Body of pancreas (tissue), 4 donors: ENCODE measurements around the gene HSPE1. TPM values are rescaled to one million over a fixed set of nuclear protein-coding genes. Genes with fewer than 3 reads are reported as not detected.
"Not testable (repeated sequence)": the region's sequence is repeated elsewhere in the genome, so short reads cannot be mapped to it uniquely, and the experiment has no call there.

Source experiments
- ATAC-seq: fragments of 150-250 bp; one replicate; pipeline ENCODE4 v1.9.1; 2016
- DNase-seq, 4 donors: peaks; one replicate each; pipeline ENCODE4 v3.0.0-alpha.2; 2019
- H3K27ac ChIP-seq, 4 donors: fragments of 200-600 bp; sonication (generic); 1 replicate in 3 of 4; 2 replicates in 1 of 4; pipeline versions ENCODE4 v1.5.1 to v1.6.1; 2016 to 2019; ENCODE audit warnings: mild to moderate bottlenecking in 1 of 4, mixed read lengths in 1 of 4, moderate library complexity in 1 of 4
- H3K27me3 ChIP-seq, 2 donors: fragments of 200-600 bp; sonication (generic); one replicate each; pipeline ENCODE4 v1.6.0; 2016; ENCODE audit warnings: mild to moderate bottlenecking in 1 of 2
- H3K36me3 ChIP-seq, 2 donors: fragments of 200-600 bp; sonication (generic); replicated peaks in 1 of 2; 2 replicates each; pipeline ENCODE4 v1.5.1; 2016; ENCODE audit warnings: low read depth in 2 of 2; ENCODE audit not compliant: insufficient read depth in 1 of 2
- H3K4me1 ChIP-seq: fragments of 200-600 bp; sonication (generic); one replicate; pipeline ENCODE4 v1.6.0; 2016
- H3K4me3 ChIP-seq, 2 donors: fragments of 200-600 bp; sonication (generic); 1 replicate in 1 of 2; 2 replicates in 1 of 2; pipeline ENCODE4 v1.5.1; 2016 to 2019
- H3K9me3 ChIP-seq, 3 donors: fragments of 200-600 bp; sonication (generic); 1 replicate in 2 of 3; 2 replicates in 1 of 3; pipeline ENCODE4 v1.5.1; 2016
- POLR2A ChIP-seq, 3 donors: fragments of 450-650 bp; IDR thresholded peaks; one replicate each; pipeline ENCODE4 v1.6.1; 2016; ENCODE audit warnings: antibody characterized with exemption in 3 of 3, mild to moderate bottlenecking in 2 of 3
- WGBS, 2 donors: methylation state at CpG; one replicate each; pipeline ENCODE4 v1.1.5; 2017; 5-methylcytosine and 5-hydroxymethylcytosine counted together
- intact Hi-C: fragments of 100-400 bp; cut with DNase I; formaldehyde crosslinking; loops from one replicate; pipeline ENCODE4 v1.15.1; 2023
- total RNA-seq, 2 donors: library from RNA; depleted of rRNA; stranded (reverse); fragments of >200 nt; gene quantifications; one replicate each; pipeline ENCODE4 v1.1.0, GENCODE V29; 2016
- TF ChIP-seq, protein P1 (sequence below), 7 experiments: fragments of 450-650 bp in 4 of 7; fragments of 200-600 bp in 3 of 7; sonication (generic) in 3 of 7; IDR thresholded peaks; one replicate each; pipeline ENCODE4 v1.5.1; 2016 to 2019; ENCODE audit warnings: antibody characterized with exemption in 7 of 7

Gene HSPE1
- total RNA-seq, 2 donors from 2014 or later: 40.2 to 99.5 TPM

DNA sequence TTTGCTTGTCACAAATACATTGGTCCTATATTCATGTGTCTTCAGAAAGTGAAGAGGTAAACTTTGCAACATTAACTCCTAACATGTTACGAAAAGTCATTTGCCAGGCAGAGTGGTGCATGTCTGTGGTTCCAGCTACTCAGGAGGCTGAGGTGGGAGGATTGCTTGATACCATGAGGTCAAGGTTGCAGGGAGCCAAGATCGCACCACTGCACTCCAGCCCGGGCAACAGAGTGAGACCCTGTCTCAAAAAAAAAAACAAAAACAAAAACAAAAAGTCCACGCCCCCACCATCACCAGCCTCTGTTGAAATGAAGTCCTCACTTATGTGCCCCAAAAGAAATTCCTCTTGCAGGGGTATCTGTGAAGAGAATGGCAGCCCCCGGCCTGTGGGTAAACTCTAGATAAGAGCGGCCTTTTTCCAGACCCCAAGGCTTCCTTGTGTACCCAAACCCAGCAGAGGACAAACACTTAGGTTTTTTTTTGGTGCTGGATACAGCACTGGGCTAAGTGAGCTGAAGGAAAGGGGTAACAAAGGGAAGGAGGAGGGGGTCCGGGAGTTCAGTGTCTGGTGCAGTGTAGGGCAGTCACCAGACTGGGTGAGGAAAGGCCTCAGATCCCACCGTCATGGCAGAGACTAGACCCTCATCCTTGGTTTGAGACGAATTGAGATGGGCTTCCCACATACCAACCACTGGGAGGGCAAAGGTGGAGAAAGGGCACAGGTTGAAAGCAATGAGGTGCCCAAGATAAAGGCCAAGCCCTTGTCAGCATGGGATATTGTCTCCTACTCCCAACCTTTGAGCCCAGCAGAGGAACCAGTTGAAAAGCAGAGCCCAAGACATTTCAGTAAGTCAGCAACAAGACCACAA lies 19.8 kb upstream of the HSPE1 start:
- peaks cover 3 to 18% of the 10 kb centered on the region in 2 donors for H3K36me3 ChIP-seq
- no peak for TF ChIP-seq POLR2A (IDR thresholded peaks at IDR 0.05)
- TF ChIP-seq, protein P1, sequence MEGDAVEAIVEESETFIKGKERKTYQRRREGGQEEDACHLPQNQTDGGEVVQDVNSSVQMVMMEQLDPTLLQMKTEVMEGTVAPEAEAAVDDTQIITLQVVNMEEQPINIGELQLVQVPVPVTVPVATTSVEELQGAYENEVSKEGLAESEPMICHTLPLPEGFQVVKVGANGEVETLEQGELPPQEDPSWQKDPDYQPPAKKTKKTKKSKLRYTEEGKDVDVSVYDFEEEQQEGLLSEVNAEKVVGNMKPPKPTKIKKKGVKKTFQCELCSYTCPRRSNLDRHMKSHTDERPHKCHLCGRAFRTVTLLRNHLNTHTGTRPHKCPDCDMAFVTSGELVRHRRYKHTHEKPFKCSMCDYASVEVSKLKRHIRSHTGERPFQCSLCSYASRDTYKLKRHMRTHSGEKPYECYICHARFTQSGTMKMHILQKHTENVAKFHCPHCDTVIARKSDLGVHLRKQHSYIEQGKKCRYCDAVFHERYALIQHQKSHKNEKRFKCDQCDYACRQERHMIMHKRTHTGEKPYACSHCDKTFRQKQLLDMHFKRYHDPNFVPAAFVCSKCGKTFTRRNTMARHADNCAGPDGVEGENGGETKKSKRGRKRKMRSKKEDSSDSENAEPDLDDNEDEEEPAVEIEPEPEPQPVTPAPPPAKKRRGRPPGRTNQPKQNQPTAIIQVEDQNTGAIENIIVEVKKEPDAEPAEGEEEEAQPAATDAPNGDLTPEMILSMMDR (IDR thresholded peaks at IDR 0.05): no peak
- peaks cover 0 to 15% (median 0%) of the 10 kb centered on the region in 3 donors for H3K9me3 ChIP-seq
- no peak overlapping the region for H3K4me3 ChIP-seq
- intact Hi-C loops: no loop called here
- no peaks in the 10 kb centered on the region for H3K4me1 ChIP-seq
- 89 to 95% methylated on average over 9 of the region's 9 CpGs for WGBS, 2 donors
- no peak for ATAC-seq
- H3K27ac ChIP-seq: no peak overlapping the region
- no peaks in the 10 kb centered on the region for H3K27me3 ChIP-seq
- no peak for DNase-seq

DNA sequence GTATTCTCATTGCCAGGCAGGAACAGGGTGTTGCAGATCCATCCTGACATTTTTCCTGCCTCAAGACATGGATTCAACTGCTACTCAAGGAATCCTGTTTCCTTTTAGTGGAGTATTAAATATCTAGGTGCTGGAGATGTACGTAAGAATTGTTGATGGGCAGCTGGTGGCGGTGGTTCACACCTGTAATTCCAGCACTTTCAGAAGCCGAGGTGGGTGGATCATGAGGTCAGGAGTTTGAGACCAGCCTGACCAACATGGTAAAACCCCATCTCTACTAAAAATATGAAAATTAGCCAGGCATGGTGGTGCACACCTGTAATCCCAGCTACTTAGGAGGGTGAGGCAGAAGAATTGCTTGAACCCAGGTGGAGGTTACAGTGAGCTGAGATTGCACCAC lies 15.9 kb upstream of the HSPE1 start:
- ATAC-seq, H3K27me3 ChIP-seq, H3K27ac ChIP-seq, H3K4me1 ChIP-seq, DNase-seq, H3K4me3 ChIP-seq, intact Hi-C loops: not testable (repeated sequence)
- 93 to 100% methylated on average over 3 of the region's 3 CpGs for WGBS, 2 donors
- H3K36me3 ChIP-seq: peaks cover 20% of the 10 kb centered on the region in 2 donors
- peaks cover 0 to 15% (median 0%) of the 10 kb centered on the region in 3 donors for H3K9me3 ChIP-seq

DNA sequence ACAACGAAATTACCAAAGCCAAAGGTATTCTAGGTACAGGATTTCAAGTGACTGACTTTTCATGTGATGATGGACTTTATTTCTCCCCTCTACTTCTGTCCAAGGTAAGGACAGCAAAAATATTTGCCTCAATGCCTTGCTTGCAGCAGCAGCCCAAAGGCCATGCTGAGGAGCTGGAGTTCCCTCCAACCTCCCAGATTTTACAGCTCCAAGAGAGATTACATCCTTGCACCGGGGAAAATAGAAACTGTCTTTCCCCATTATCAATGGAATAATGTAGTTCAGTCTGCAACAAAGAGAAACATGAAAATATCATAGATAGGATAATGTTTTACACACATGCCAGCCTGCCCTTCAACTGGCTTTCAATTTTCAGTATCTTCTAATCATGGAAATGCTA lies 14.0 kb upstream of the HSPE1 start:
- intact Hi-C loops: no loop called here
- no peaks in the 10 kb centered on the region for H3K4me1 ChIP-seq
- no peak for DNase-seq
- WGBS, 2 donors: 93 to 94% methylated on average over 2 of the region's 2 CpGs
- no peaks in the 10 kb centered on the region for H3K27me3 ChIP-seq
- no peak overlapping the region for H3K27ac ChIP-seq
- H3K9me3 ChIP-seq: peaks cover 0 to 15% (median 0%) of the 10 kb centered on the region in 3 donors
- TF ChIP-seq, protein P1 (IDR thresholded peaks at IDR 0.05): no peak
- TF ChIP-seq POLR2A (IDR thresholded peaks at IDR 0.05): no peak
- no peak overlapping the region for H3K4me3 ChIP-seq
- no peak for ATAC-seq
- peaks cover 23% of the 10 kb centered on the region in 2 donors for H3K36me3 ChIP-seq

DNA sequence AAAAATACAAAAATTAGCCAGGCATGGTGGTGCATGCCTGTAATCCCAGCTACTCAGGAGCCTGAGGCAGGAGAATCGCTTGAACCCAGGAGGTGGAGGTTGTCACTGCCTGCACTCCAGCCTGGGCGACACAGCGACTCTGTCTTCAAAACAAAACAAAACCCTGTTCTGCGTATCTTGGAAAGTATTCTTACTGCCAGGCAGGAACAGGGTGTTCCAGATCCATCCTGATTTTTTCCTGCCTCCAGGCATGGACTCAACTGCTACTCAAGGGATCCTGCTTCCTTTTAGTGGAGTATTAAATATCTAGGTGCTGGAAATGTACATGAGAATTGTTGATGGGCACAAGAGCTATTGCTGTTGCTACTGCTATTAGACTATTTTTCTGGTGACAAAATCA lies 12.8 kb upstream of the HSPE1 start:
- H3K36me3 ChIP-seq: peaks cover 31 to 33% of the 10 kb centered on the region in 2 donors
- 87 to 88% methylated on average over 4 of the region's 4 CpGs for WGBS, 2 donors
- H3K4me1 ChIP-seq: no peaks in the 10 kb centered on the region
- no peak overlapping the region for H3K4me3 ChIP-seq
- H3K9me3 ChIP-seq: peaks cover 0 to 15% (median 0%) of the 10 kb centered on the region in 3 donors
- intact Hi-C loops: no loop called here
- no peak for ATAC-seq
- no peak overlapping the region for H3K27ac ChIP-seq
- TF ChIP-seq POLR2A (IDR thresholded peaks at IDR 0.05): no peak
- TF ChIP-seq, protein P1 (IDR thresholded peaks at IDR 0.05): no peak
- no peak for DNase-seq
- no peaks in the 10 kb centered on the region for H3K27me3 ChIP-seq

DNA sequence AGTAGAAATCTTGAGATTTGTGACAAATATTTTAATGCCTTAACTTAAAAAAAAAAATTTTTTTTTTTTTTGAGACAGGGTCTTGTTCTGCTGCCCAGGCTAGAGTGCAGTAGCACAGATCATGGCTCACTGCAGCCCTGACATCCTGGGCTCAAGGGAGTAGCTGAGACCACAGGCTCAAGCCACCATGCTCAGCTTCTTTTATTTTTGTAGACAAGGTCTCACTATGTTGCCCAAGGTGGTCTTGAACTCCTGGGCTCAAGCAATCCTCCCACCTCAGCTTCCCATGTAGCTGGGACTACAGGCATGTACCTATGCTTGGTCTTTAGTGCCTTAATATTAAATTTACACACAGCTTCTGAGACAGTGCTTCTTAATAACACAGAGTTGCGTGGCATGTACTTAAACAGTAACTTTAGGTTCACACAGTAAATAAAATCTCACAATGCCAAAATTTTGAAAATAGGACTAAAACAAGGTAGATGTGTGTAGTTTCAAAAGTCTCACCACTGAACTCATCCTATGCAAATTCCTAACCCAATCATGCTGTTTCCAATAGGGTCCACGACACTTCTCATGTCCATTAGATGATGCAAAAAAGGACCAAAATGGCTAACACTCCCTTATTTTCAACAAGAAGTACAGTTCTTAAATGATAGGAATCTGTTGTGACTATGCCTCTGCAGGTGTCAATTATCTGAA lies 4.6 kb upstream of the HSPE1 start:
- 82 to 90% methylated on average over 2 of the region's 2 CpGs for WGBS, 2 donors
- ATAC-seq: no peak
- H3K36me3 ChIP-seq: peaks cover 12 to 33% of the 10 kb centered on the region in 2 donors

More for the DNA sequence above, 4.6 kb upstream of the HSPE1 start:
- H3K27ac ChIP-seq: no peak overlapping the region
- no peaks in the 10 kb centered on the region for H3K9me3 ChIP-seq
- intact Hi-C loops: no loop called here
- TF ChIP-seq, protein P1 (IDR thresholded peaks at IDR 0.05): no peak
- TF ChIP-seq POLR2A (IDR thresholded peaks at IDR 0.05): no peak
- DNase-seq: no peak
- H3K4me3 ChIP-seq: no peak overlapping the region
- no peaks in the 10 kb centered on the region for H3K27me3 ChIP-seq
- peaks cover 33% of the 10 kb centered on the region for H3K4me1 ChIP-seq
